NCI-H2227 (cell line): ENCODE measurements around the gene TMCO4.
A peak's percentile ranks its signal among the peaks of the same experiment; 100 is the strongest.

Experiments
- DNase-seq: peaks from one replicate; lab custom pipeline; 2025; ENCODE audit not compliant: unreplicated experiment; lab: John Stamatoyannopoulos, UW

The TMCO4 gene

GRCh38 chr1:19662313-19662712, 137.4 kb downstream of the TMCO4 start:
- no peak for DNase-seq

- peak; percentile 48 for DNase-seq
Observed at GRCh38 chr1:19661721-19662228, 137.9 kb downstream of the TMCO4 start.

- DNase-seq: no peak
Observed at GRCh38 chr1:19658186-19658585, 141.5 kb downstream of the TMCO4 start.

- DNase-seq: no peak
Observed at GRCh38 chr1:19657511-19657910, 142.2 kb downstream of the TMCO4 start.

GRCh38 chr1:19656780-19657466, 142.8 kb downstream of the TMCO4 start:
- peak; percentile 49 for DNase-seq

- no peak for DNase-seq
Observed at GRCh38 chr1:19656134-19656779, 143.5 kb downstream of the TMCO4 start.

GRCh38 chr1:19655718-19656080, 144.0 kb downstream of the TMCO4 start:
- DNase-seq: no peak

GRCh38 chr1:19654886-19655717, 144.6 kb downstream of the TMCO4 start:
- no peak for DNase-seq

GRCh38 chr1:19654386-19654785, 145.3 kb downstream of the TMCO4 start:
- no peak for DNase-seq

GRCh38 chr1:19651141-19651737, 148.5 kb downstream of the TMCO4 start:
- peak; percentile 34 for DNase-seq

GRCh38 chr1:19650416-19651140, 149.1 kb downstream of the TMCO4 start:
- no peak for DNase-seq

GRCh38 chr1:19648689-19649088, 151.0 kb downstream of the TMCO4 start:
- DNase-seq: no peak

- DNase-seq: no peak
Observed at GRCh38 chr1:19648239-19648638, 151.5 kb downstream of the TMCO4 start.

- no peak for DNase-seq
Observed at GRCh38 chr1:19647643-19648042, 152.1 kb downstream of the TMCO4 start.

- no peak for DNase-seq
Observed at GRCh38 chr1:19646377-19647319, 153.1 kb downstream of the TMCO4 start.

GRCh38 chr1:19645411-19646251, 154.1 kb downstream of the TMCO4 start:
- no peak for DNase-seq

- DNase-seq: peak; percentile 48
Observed at GRCh38 chr1:19644681-19645410, 154.9 kb downstream of the TMCO4 start.

GRCh38 chr1:19644395-19644680, 155.4 kb downstream of the TMCO4 start:
- DNase-seq: no peak
